Tibial nerve (tissue), 4 donors: ENCODE data around the gene GBF1.

ENCODE experiments used
- EP300 ChIP-seq, 2 donors: sonication (generic); formaldehyde crosslinking; IDR thresholded peaks; one replicate each; pipeline ENCODE4 v1.6.1; 2017; ENCODE audit warnings: antibody characterized with exemption in 2 of 2, mild to moderate bottlenecking in 1 of 2
- POLR2A ChIP-seq, 2 donors: fragments of 450-650 bp; IDR thresholded peaks; one replicate each; pipeline ENCODE4 v1.6.1; 2017; ENCODE audit warnings: antibody characterized with exemption in 2 of 2, mild to moderate bottlenecking in 2 of 2, moderate library complexity in 2 of 2
- TF ChIP-seq, protein P1 (sequence below), 5 experiments: fragments of 200-600 bp in 3 of 5; fragments of 450-650 bp in 2 of 5; sonication (generic) in 3 of 5; IDR thresholded peaks; one replicate each; pipeline ENCODE4 v1.5.1; 2016 to 2019; ENCODE audit warnings: antibody characterized with exemption in 5 of 5, mild to moderate bottlenecking in 3 of 5, moderate library complexity in 2 of 5

DNA sequence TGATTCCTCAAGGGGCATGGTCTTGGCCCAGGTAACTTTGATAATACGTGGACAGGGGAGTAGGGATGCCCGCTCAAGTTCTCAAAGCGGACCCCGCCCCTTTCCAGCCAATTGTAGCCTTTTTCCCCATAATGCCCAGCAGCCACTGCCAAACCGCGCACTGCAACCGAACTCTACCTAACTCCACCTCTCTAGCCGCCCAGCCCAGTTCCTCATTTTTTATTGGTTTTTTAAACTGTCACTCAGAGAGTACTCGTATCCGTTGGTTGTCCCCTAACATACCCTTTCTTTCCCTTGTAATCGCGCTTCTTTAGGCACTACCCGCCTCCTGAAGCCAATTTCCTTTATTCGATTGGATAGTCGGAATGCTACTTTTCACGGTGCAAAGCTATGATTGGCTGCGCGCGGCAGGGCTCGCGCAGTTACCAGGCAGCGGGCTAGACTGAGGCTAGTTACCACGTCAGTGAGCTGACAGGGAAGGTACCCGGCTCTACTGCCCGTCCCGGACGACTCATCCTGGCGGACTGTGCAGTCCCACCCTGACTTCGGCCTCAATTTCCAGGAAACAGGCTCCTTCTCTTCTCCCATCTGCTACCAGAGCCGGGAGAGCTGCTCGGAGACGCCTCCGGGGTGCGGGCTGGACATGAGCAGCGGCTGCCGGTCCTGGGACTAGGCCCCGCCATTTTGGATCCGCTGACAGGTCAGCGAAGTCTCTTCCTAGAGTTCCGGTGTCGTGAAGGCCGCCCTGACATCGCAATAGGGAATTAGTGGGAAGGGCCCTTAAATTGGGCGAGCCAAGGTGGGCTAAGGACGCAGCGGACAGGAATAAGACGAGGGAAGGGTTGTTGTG, at the start of gene GBF1:
- TF ChIP-seq POLR2A (IDR thresholded peaks at IDR 0.05) (peak; percentile 90 to 95), EP300 (IDR thresholded peaks at IDR 0.05) (peak; percentile 51 to 98)
- TF ChIP-seq, protein P1, sequence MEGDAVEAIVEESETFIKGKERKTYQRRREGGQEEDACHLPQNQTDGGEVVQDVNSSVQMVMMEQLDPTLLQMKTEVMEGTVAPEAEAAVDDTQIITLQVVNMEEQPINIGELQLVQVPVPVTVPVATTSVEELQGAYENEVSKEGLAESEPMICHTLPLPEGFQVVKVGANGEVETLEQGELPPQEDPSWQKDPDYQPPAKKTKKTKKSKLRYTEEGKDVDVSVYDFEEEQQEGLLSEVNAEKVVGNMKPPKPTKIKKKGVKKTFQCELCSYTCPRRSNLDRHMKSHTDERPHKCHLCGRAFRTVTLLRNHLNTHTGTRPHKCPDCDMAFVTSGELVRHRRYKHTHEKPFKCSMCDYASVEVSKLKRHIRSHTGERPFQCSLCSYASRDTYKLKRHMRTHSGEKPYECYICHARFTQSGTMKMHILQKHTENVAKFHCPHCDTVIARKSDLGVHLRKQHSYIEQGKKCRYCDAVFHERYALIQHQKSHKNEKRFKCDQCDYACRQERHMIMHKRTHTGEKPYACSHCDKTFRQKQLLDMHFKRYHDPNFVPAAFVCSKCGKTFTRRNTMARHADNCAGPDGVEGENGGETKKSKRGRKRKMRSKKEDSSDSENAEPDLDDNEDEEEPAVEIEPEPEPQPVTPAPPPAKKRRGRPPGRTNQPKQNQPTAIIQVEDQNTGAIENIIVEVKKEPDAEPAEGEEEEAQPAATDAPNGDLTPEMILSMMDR (IDR thresholded peaks at IDR 0.05) = peak in 2 of 5 experiments; percentile 33 to 51
